Measurements from ENCODE around the gene LRRC3B.

The LRRC3B gene

GRCh38 chr3:26675336-26675735 is 52.8 kb downstream of the LRRC3B start:
- H3K27ac ChIP-seq (ENCODE audit: extremely low read depth, low read depth, low read length) = no peak overlapping the region
- H3K9me3 ChIP-seq (ENCODE audit: control insufficient read depth, insufficient read depth, low read depth, low read length) = no peaks in the 10 kb centered on the region
- no peak overlapping the region for H3K4me3 ChIP-seq (ENCODE audit: low read depth, low read length)
- no peak for TF ChIP-seq ZFP41 (tag by site-specific recombination; IDR thresholded peaks at IDR 0.05; ENCODE audit: borderline replicate concordance)
- no peaks in the 10 kb centered on the region for H3K4me1 ChIP-seq (ENCODE audit: control insufficient read depth, insufficient read depth, low read length)
- ChIA-PET POLR2A (no interaction called here), CTCF (no interaction called here)
- H3K36me3 ChIP-seq (ENCODE audit: control insufficient read depth in 2 of 2, insufficient read depth in 1 of 2, low read length in 2 of 2) = no peaks in the 10 kb centered on the region

GRCh38 chr3:26681632-26682031 is 59.1 kb downstream of the LRRC3B start:
- Histone ChIP-seq H3K27ac (ENCODE audit: extremely low read depth, low read depth, low read length) (no peak overlapping the region), H3K4me3 (ENCODE audit: low read depth, low read length) (no peak overlapping the region), H3K4me1 (ENCODE audit: control insufficient read depth, insufficient read depth, low read length) (no peaks in the 10 kb centered on the region), H3K9me3 (ENCODE audit: control insufficient read depth, insufficient read depth, low read depth, low read length) (no peaks in the 10 kb centered on the region), H3K36me3 (ENCODE audit: control insufficient read depth in 2 of 2, insufficient read depth in 1 of 2, low read length in 2 of 2) (no peaks in the 10 kb centered on the region)
- POLR2A ChIA-PET = no interaction called here
- CTCF ChIA-PET = no interaction called here
- TF ChIP-seq ZNF76 (tag by site-specific recombination; IDR thresholded peaks at IDR 0.05; ENCODE audit: borderline replicate concordance, low read depth) (no peak), KLF8 (tag by site-specific recombination; IDR thresholded peaks at IDR 0.05) (no peak), PBX3 (CRISPR knock-in tag; IDR thresholded peaks at IDR 0.05) (no peak), ZNF530 (tag by site-specific recombination; IDR thresholded peaks at IDR 0.05; ENCODE audit: low read depth) (no peak), ZNF350 (tag by site-specific recombination; IDR thresholded peaks at IDR 0.05) (no peak), ZNF433 (tag by site-specific recombination; IDR thresholded peaks at IDR 0.05; ENCODE audit: low read depth) (no peak), PRDM10 (tag by site-specific recombination; IDR thresholded peaks at IDR 0.05) (no peak), ZBTB6 (tag by site-specific recombination; IDR thresholded peaks at IDR 0.05) (no peak), ZBTB7A (tag by site-specific recombination; IDR thresholded peaks at IDR 0.05; ENCODE audit: low read depth) (no peak), ZBTB11 (tag by site-specific recombination; conservative IDR thresholded peaks at IDR 0.05; ENCODE audit: low read depth) (no peak), ZNF626 (tag by site-specific recombination; IDR thresholded peaks at IDR 0.05) (no peak), ZNF776 (tag by site-specific recombination; IDR thresholded peaks at IDR 0.05; ENCODE audit: borderline replicate concordance) (no peak), ZNF521 (tag by site-specific recombination; IDR thresholded peaks at IDR 0.05) (no peak), ZBTB26 (tag by site-specific recombination; optimal IDR thresholded peaks at IDR 0.05) (no peak), ZNF664 (tag by site-specific recombination; IDR thresholded peaks at IDR 0.05) (no peak), ZNF404 (tag by site-specific recombination; IDR thresholded peaks at IDR 0.05) (no peak), ZNF239 (tag by site-specific recombination; IDR thresholded peaks at IDR 0.05) (no peak), CTCF (tag by site-specific recombination; IDR thresholded peaks at IDR 0.05) (no peak), HOXA7 (CRISPR knock-in tag; IDR thresholded peaks at IDR 0.05; ENCODE audit: borderline replicate concordance) (no peak)

Data from HEK293 (cell line).